Stimulated activated naive CD4-positive, alpha-beta T cell treated with Interleukin-2 at 50 U/mL for 16 hours (primary cell): ENCODE data around the gene DNAJB14.
"Not testable (repeated sequence)": the region's sequence is repeated elsewhere in the genome, so short reads cannot be mapped to it uniquely, and the experiment has no call there.

Experiments
- DNase-seq: peaks from one replicate; lab custom pipeline; 2025; lab: John Stamatoyannopoulos, UW

Gene DNAJB14

GRCh38 chr4:99946356-99947189 is at the start of gene DNAJB14:
Gene DNAJB14 (minus strand): TSS chr4:99946618. CDS start chr4:99946571, 47 bp downstream.
- peak; percentile 73 for DNase-seq

- no peak for DNase-seq
These were observed 45.3 kb upstream of the DNAJB14 start for GRCh38 chr4:99991741-99992140.

- no peak for DNase-seq
These were observed 41.3 kb upstream of the DNAJB14 start for GRCh38 chr4:99987681-99988080.

- DNase-seq = no peak
These were observed 40.4 kb upstream of the DNAJB14 start for GRCh38 chr4:99986792-99987191.

- no peak for DNase-seq
These were observed 37.0 kb upstream of the DNAJB14 start for GRCh38 chr4:99983289-99983943.

GRCh38 chr4:99979872-99980271 is 33.5 kb upstream of the DNAJB14 start:
- no peak for DNase-seq

- no peak for DNase-seq
These were observed 25.2 kb upstream of the DNAJB14 start for GRCh38 chr4:99971453-99972111.

GRCh38 chr4:99968330-99968729 is 21.9 kb upstream of the DNAJB14 start:
- DNase-seq = no peak

GRCh38 chr4:99966692-99967091 is 20.3 kb upstream of the DNAJB14 start:
- no peak for DNase-seq

- no peak for DNase-seq
These were observed 19.4 kb upstream of the DNAJB14 start for GRCh38 chr4:99965674-99966350.

- DNase-seq = no peak
These were observed 18.8 kb upstream of the DNAJB14 start for GRCh38 chr4:99965173-99965572.

GRCh38 chr4:99961711-99962110 is 15.3 kb upstream of the DNAJB14 start:
- no peak for DNase-seq

GRCh38 chr4:99960648-99961047 is 14.2 kb upstream of the DNAJB14 start:
- DNase-seq = no peak

- DNase-seq = not testable (repeated sequence)
These were observed 11.8 kb upstream of the DNAJB14 start for GRCh38 chr4:99958207-99958606.

GRCh38 chr4:99950913-99951254 is 4.5 kb upstream of the DNAJB14 start:
- DNase-seq = no peak

GRCh38 chr4:99949999-99950912 is 3.8 kb upstream of the DNAJB14 start, which contains the start of gene H2AZ1:
Gene H2AZ1 (minus strand): TSS chr4:99950275. CDS start chr4:99950170, 105 bp downstream.
- DNase-seq = peak; percentile 99

- DNase-seq = peak; percentile 90
These were observed 2.9 kb upstream of the DNAJB14 start for GRCh38 chr4:99949034-99949998.

GRCh38 chr4:99947608-99948007 is 1.2 kb upstream of the DNAJB14 start:
- DNase-seq = no peak

GRCh38 chr4:99947190-99947578 is 766 bp upstream of the DNAJB14 start:
- DNase-seq = no peak
